Measurements from ENCODE around the gene NR2E3.

DNA sequence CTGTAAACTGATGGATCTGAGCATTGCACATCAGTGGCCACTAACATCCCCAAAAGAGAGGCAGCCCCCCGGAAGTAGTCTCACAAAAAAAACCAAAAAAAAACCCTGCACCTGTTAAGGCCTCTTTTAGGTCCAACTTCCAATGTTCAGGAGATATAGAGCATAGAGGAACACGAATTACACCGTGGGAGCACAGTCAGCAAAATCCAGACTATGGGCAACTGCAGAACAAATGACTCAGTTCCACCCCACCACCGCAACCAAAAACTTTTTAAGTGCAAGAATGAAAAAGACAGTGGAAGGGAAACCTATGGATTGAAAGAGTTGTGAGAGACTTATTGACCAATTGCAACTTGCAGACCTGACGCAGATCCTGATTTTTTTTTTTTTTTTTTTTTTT lies 42.2 kb upstream of the NR2E3 start:
- TF ChIP-seq EZH2 (IDR thresholded peaks at IDR 0.05; ENCODE audit: insufficient read depth, poor library complexity, severe bottlenecking) (no peak), EZH2phosphoT487 (IDR thresholded peaks at IDR 0.05; ENCODE audit: insufficient read depth, low read depth) (no peak)
